GM18507 (cell line): ENCODE results near the gene ADGRG6.
"Not testable (repeated sequence)": the region's sequence is repeated elsewhere in the genome, so short reads cannot be mapped to it uniquely, and the experiment has no call there.

Source experiments
- DNase-seq: peaks from one replicate; pipeline ENCODE4 v3.0.0; 2011; ENCODE audit warnings: low read depth; ENCODE audit not compliant: insufficient read length; ENCODE audit errors: extremely low spot score
- FAIRE-seq: peaks from 2 replicates; lab custom pipeline; 2011; peaks lifted over from hg19 to GRCh38; lab: Jason Lieb, UNC

ADGRG6 gene

DNA sequence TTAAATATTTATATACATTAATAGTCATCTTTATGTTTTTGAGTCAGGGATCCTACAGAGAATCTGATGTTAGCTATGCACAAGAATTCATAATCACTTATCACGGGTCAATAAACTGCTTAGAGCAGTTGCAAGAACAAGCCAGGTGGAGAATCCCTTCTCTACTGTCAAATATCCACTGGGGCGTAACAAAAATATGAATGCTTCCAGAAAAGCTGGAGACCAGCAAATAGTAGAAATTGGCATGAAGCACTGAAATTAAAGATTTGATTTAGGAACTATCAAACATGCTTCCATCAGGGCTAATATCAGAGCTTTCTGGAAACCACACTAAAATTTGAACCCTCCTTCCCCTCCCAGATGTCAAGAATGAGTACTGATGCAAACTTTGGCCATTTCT is 37.3 kb downstream of the ADGRG6 start:
- FAIRE-seq = no peak

DNA sequence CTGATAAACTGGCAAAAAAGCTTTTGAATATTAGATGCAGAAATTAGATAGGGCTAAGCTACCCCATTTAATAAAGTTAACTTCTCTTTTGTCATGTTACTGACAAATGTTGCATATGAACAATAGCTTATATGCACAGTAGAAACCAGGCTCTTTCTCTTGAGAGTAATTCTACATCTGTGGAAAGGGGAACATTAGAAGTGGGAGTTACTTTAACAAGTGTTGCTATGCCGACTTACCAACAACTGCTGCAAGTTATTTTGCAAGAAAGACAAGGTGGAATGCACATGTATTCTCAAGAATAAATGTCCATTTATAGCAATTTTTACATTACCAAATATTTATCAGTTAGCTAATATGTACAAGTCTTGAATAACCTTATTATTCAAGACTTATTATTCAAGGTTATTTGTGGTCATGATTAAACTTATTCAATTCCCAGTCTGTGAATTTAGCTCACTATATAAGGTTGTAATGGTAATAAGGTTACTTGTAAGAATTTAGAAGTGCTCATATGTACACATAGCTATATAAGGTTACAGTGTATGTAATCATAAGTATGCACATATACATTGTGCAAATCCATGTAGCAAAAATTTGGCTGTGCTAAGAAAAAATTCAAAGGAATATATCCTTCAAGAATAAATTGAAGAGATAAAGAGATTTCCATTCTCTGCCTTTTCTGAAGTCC is 38.3 kb downstream of the ADGRG6 start:
- FAIRE-seq (no peak), DNase-seq (no peak)

More for the DNA sequence above, 37.3 kb downstream of the ADGRG6 start:
- no peak for DNase-seq

- FAIRE-seq = no peak
- DNase-seq = no peak
These were observed 40.1 kb downstream of the ADGRG6 start for GRCh38 chr6:142341855-142342330.

GRCh38 chr6:142342986-142343385 is 41.2 kb downstream of the ADGRG6 start:
- DNase-seq = no peak
- no peak for FAIRE-seq

- DNase-seq = no peak
- no peak for FAIRE-seq
These were observed 42.1 kb downstream of the ADGRG6 start for GRCh38 chr6:142343938-142344337.

DNA sequence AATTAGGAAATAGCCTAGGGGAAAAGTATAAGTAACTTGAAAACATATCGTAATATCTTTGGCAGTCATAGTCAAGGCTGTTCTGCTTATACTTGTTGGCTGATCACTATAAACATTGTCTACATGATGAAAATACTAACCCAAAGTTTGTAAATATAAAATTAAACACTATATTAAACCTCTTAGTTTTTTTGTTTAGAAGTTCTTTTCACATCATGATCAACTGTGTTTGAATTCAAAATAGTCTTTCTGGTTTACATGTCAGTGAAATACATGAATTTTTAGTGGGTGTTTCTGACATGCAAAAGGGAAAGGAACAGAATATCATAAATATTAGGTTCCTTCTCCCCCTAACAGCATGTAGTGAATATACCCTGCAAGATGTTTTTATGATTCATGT is 43.5 kb downstream of the ADGRG6 start:
- no peak for DNase-seq
- FAIRE-seq = no peak

GRCh38 chr6:142346166-142346565 is 44.4 kb downstream of the ADGRG6 start:
- DNase-seq, FAIRE-seq: not testable (repeated sequence)

- no peak for DNase-seq
- no peak for FAIRE-seq
These were observed 47.5 kb downstream of the ADGRG6 start for GRCh38 chr6:142349215-142349823.

- no peak for FAIRE-seq
- no peak for DNase-seq
These were observed 48.5 kb downstream of the ADGRG6 start for GRCh38 chr6:142350309-142350708.

GRCh38 chr6:142353690-142354089 is 51.9 kb downstream of the ADGRG6 start:
- DNase-seq (no peak), FAIRE-seq (no peak)

- DNase-seq = no peak
- no peak for FAIRE-seq
These were observed 52.8 kb downstream of the ADGRG6 start for GRCh38 chr6:142354650-142355049.

DNA sequence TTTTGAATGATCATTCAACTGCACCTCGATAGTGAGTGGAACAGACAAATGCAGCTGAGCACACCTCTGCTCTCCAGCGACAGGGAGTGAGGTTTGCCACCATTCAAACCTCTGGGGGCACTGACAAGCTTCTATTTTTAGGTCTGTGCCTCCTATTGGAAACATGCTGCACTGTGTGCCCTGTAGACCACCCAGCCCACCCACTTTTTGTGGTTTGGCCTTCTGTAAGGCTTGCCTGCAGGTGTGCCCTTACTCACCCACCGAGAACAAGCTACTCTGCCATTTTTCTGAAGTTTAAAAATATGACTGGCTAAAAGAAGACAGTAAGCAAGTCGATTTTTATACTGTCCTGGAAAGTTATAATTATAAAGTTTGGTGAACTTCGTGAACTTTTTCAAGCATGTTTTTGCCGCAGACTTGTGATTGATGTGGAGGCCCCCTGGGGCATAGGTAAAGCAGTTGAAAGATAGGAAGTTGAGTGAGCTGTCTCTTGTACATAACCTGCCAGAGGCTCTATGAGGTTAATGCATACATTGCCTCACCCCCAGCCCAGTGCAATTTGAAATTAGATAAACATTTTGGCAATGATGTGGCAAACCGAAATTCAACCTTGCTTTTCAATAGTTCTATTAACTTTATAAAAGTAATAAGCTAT is 53.8 kb downstream of the ADGRG6 start:
- DNase-seq = no peak
- FAIRE-seq = no peak

GRCh38 chr6:142356201-142356883 is 54.5 kb downstream of the ADGRG6 start:
- no peak for DNase-seq

DNA sequence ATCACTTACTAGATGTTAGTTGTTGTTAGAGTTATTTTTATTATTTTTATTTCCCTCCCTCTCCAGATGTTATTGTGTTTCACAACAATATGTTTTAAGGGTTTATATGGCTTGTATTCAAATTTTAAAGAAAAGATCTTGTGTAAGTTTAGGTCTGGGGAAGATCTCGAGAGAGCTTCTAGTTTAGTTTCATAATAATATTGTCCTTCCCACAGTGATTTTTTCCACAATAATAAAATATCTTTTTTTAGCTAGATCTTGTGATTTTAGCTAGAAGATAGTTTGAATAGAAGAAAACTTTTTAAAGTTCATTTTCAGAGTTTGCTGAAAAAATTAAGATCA is 55.0 kb downstream of the ADGRG6 start:
- FAIRE-seq (no peak), DNase-seq (no peak)

More at GRCh38 chr6:142356201-142356883, 54.5 kb downstream of the ADGRG6 start:
- FAIRE-seq = no peak

GRCh38 chr6:142357879-142358278 is 56.1 kb downstream of the ADGRG6 start:
- DNase-seq (no peak), FAIRE-seq (no peak)

- no peak for FAIRE-seq
- no peak for DNase-seq
These were observed 57.6 kb downstream of the ADGRG6 start for GRCh38 chr6:142359271-142359960.

DNA sequence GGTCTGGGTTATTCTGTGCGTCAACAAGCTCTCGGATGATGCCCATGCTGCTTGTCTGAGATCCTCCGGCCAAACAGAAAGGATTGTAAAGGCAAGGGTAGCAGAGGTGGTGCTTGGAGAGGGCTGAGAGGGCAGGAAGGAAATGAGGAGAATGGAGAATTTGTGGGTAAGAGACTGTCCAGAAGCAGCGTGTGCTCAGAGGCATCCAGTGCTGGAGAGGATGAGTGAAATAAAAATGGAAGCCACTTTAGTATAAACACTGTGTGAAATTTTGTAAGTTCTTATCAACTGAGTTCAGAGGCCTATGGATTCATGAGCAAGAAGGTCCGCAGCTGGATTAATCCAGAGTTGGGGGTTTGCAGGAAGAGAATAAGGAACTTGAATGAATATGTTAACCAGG is 59.5 kb downstream of the ADGRG6 start:
- DNase-seq (no peak), FAIRE-seq (no peak)

- FAIRE-seq (no peak), DNase-seq (no peak)
These were observed 60.3 kb downstream of the ADGRG6 start for GRCh38 chr6:142361779-142362750.

GRCh38 chr6:142367061-142367460 is 65.3 kb downstream of the ADGRG6 start:
- FAIRE-seq = no peak
- DNase-seq = no peak
